Activated CD8-positive, alpha-beta T cell treated with anti-CD3 and anti-CD28 coated beads for 36 hours (primary cell): ENCODE measurements around the gene VTN. TPM values are rescaled to one million over a fixed set of nuclear protein-coding genes. Genes with fewer than 3 reads are reported as not detected.

Source experiments
- ATAC-seq: fragments of 200-7000 bp; cut with Tn5 transposase; one replicate; pipeline ENCODE4 v1.10.0; 2021; ENCODE audit warnings: mild to moderate bottlenecking, moderate library complexity
- CTCF ChIA-PET: fragments of 350-600 bp; sonication (Branson Sonifier 250); formaldehyde crosslinking; loops from one replicate; lab custom pipeline; 2021; ENCODE audit warnings: antibody characterized with exemption; lab: Charles Lee
- POLR2A ChIA-PET: fragments of 350-600 bp; sonication (Branson Sonifier 250); formaldehyde crosslinking; loops from one replicate; lab custom pipeline; 2021; ENCODE audit warnings: antibody characterized with exemption; lab: Charles Lee
- DNase-seq: peaks from one replicate; pipeline ENCODE4 v3.0.0-alpha.2; 2020
- H3K27ac Mint-ChIP-seq: one replicate; pipeline ENCODE4 v1.8.0; 2021; ENCODE audit warnings: mild to moderate bottlenecking, mixed read lengths
- H3K27me3 Mint-ChIP-seq: one replicate; pipeline ENCODE4 v1.8.0; 2021; ENCODE audit warnings: mixed read lengths
- H3K36me3 Mint-ChIP-seq: one replicate; pipeline ENCODE4 v1.8.0; 2021; ENCODE audit warnings: low read depth, mixed read lengths
- H3K4me1 Mint-ChIP-seq: one replicate; pipeline ENCODE4 v1.8.0; 2021; ENCODE audit warnings: low read depth, mixed read lengths
- H3K4me3 Mint-ChIP-seq: one replicate; pipeline ENCODE4 v1.8.0; 2021; ENCODE audit warnings: mild to moderate bottlenecking, moderate library complexity, mixed read lengths
- H3K9me3 Mint-ChIP-seq: one replicate; pipeline ENCODE4 v1.8.0; 2021; ENCODE audit warnings: mixed read lengths
- intact Hi-C: fragments of 100-400 bp; cut with micrococcal nuclease; formaldehyde crosslinking; loops from one replicate; pipeline ENCODE4 v1.10.0; 2022
- total RNA-seq, 2 experiments: library from RNA; stranded (reverse); gene quantifications; one replicate each; pipeline ENCODE4 v1.2.3, GENCODE V29; 2021
- TF ChIP-seq, protein P1 (sequence below): fragments of 200-600 bp; IDR thresholded peaks from one replicate; pipeline ENCODE4 v1.8.0; 2022; ENCODE audit warnings: antibody characterized with exemption, mild to moderate bottlenecking

The VTN gene
- total RNA-seq, 2 experiments from 2014 or later: 0.11 TPM; not detected in 1

DNA sequence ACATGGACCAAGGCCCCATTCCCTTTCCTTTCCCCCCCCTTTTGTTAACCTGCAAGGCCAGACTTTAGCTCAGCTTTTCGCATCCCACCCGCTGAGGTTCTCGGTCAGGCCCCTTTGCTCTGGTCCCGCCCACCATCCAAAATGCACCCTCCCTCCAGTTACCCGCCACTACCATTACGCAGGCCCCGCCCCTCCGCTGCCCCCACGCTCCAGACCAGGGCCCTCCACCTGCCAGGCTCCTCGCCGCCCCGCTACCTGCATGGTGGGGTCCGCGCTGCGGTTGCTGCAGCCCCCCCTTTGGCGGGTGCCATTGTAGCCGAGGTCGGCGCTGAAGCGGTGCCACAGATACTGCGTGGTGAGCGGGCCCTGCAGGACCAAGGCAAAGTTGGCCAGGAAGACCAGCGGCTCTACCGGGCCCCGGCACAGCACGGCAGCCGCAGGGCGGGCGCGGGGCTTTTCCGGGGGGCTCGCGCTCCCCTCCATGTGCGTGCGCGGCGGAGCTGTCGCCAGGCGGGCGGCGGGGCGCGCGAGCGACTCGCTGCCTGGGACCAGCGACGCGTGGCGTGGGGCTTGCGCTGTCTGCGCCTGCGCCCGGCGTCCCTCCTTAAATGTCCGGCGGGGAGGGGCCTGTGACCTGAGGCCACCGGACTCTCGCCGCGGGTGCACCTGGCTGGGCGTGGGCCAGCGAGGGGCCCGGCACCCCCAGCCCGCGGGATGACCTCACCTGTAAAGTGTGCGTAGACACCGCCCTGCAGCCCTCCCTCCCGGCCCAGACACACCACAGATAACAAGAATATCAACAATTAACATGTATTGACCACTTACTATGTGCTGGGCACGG, 35.7 kb upstream of the VTN start, which contains the start of gene SLC46A1:
SLC46A1 (minus strand) TSS at position 581 of the 841 bp plus-strand sequence; CDS start at position 483, 98 bp downstream.
- DNase-seq (peak; percentile 82), ATAC-seq (peak; percentile 95)
- Mint-ChIP-seq H3K4me1 (peaks cover 2% of the 10 kb centered on the region), H3K9me3 (no peaks in the 10 kb centered on the region), H3K27me3 (no peaks in the 10 kb centered on the region), H3K27ac (peak within 1 kb of the TSS; percentile 32), H3K4me3 (peak within 1 kb of the TSS; percentile 67), H3K36me3 (no peaks in the 10 kb centered on the region)
- CTCF ChIA-PET: interaction anchor here (0.8 to 7.8 kb wide), 2 partner anchors 11 to 143 kb away, joined by 3 to 63 read pairs; no protein-coding TSS in a partner anchor
- intact Hi-C loops: no loop called here
- POLR2A ChIA-PET: interaction anchor here (0.5 to 2.1 kb wide), 8 partner anchors 9 to 785 kb away, joined by 3 to 17 read pairs (median 4); no protein-coding TSS in a partner anchor
- TF ChIP-seq, protein P1, sequence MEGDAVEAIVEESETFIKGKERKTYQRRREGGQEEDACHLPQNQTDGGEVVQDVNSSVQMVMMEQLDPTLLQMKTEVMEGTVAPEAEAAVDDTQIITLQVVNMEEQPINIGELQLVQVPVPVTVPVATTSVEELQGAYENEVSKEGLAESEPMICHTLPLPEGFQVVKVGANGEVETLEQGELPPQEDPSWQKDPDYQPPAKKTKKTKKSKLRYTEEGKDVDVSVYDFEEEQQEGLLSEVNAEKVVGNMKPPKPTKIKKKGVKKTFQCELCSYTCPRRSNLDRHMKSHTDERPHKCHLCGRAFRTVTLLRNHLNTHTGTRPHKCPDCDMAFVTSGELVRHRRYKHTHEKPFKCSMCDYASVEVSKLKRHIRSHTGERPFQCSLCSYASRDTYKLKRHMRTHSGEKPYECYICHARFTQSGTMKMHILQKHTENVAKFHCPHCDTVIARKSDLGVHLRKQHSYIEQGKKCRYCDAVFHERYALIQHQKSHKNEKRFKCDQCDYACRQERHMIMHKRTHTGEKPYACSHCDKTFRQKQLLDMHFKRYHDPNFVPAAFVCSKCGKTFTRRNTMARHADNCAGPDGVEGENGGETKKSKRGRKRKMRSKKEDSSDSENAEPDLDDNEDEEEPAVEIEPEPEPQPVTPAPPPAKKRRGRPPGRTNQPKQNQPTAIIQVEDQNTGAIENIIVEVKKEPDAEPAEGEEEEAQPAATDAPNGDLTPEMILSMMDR: no peak

DNA sequence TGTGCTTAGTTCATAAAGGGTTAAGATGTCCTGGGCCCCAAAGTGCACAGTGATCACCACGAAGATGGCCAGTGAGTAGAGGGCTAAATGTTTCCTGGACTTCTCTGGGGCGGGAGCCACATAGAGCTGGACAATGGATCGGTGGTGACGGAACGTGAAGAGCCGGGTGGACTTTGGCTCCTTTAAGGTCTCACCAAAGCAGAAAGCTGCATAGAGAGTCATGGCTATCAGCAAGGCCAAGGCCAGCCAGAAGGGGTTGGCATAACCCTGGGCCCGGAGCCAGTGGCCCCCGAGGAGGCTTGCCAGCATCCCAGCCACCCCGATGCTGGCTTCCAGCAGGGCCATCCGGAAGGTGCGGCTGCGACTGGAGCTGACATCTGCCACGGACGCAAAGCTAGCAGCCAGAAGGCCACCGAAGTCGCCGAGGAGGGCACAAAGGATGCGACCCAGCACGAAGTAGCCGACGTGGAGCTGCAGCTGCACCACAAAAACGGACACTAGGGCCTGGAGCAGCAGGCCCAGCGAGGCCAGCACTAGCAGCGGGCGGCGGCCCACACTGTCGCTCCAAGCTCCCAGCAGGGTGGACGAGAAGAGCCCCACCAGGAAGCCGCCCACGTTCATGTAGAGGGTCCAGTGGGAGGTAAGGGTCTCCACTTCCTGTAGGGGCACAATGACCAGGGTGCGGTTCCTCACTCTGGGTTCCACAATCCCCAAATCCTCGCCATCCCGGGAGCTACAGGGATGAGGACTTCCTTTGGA, 34.9 kb upstream of the VTN start:
- no peak for ATAC-seq
- peak overlapping the region; percentile 67 for H3K4me3 Mint-ChIP-seq
- intact Hi-C loops: no loop called here
- ChIA-PET CTCF (interaction anchor here (0.8 to 7.8 kb wide), 3 partner anchors 12 to 144 kb away, joined by 3 to 63 read pairs (median 3); no protein-coding TSS in a partner anchor), POLR2A (interaction anchor here (0.5 to 2.1 kb wide), 12 partner anchors 9 to 786 kb away, joined by 3 to 17 read pairs (median 4); partner anchors contain the start of gene SEBOX)
- H3K27me3 Mint-ChIP-seq: no peaks in the 10 kb centered on the region
- H3K4me1 Mint-ChIP-seq: peaks cover 2% of the 10 kb centered on the region
- TF ChIP-seq, protein P1: no peak
- H3K36me3 Mint-ChIP-seq: no peaks in the 10 kb centered on the region
- no peaks in the 10 kb centered on the region for H3K9me3 Mint-ChIP-seq
- no peak for DNase-seq
- H3K27ac Mint-ChIP-seq: no peak overlapping the region

DNA sequence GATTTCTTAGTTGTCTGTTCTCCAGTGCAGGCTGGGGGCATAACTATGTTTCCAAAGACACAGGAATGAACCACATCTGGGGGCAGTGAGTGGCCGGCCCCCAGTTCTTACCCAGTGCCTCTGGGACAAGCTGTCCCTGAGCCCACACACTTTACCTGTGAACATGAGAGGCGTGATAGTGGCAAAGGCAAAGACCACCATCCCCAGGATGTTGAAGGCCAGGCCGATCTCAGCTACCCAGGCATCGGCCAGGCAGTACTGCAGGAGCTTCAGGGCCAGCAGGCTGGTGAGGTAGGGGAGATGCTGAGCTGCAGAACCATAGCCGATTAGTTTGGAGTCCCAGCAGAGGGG, 34.3 kb upstream of the VTN start:
- intact Hi-C loops: no loop called here
- Mint-ChIP-seq H3K4me3 (peak overlapping the region; percentile 67), H3K4me1 (peaks cover 2% of the 10 kb centered on the region), H3K9me3 (no peaks in the 10 kb centered on the region), H3K27me3 (no peaks in the 10 kb centered on the region), H3K27ac (no peak overlapping the region), H3K36me3 (no peaks in the 10 kb centered on the region)
- no peak for ATAC-seq
- TF ChIP-seq, protein P1: no peak
- CTCF ChIA-PET: interaction anchor here (0.8 to 7.8 kb wide), 2 partner anchors 12 to 21 kb away, joined by 3 to 63 read pairs; no protein-coding TSS in a partner anchor
- DNase-seq: no peak
- POLR2A ChIA-PET: interaction anchor here (0.6 to 2.1 kb wide), 9 partner anchors 8 to 143 kb away, joined by 3 to 17 read pairs (median 3); partner anchors contain the start of gene SEBOX

DNA sequence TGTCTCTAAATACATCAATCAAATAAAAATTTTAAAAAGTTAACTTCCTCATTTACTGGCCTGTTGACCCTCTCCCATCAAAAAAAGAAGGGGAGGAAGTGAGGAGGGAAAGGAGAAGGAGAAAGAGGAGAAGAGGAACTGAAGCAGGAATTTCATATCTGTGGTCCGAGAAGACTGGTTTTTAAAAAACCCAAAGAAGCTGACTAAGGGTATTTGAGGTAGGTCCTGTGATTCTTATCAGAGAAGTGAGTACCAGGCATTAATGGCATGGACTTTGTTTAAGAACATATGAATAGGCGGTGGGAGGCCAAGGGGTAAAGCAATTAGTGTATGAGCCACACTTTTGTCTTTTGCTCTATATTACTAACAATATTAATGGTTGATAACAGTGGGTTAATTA, 33.9 kb upstream of the VTN start:
- no peaks in the 10 kb centered on the region for H3K36me3 Mint-ChIP-seq
- no peak overlapping the region for H3K4me3 Mint-ChIP-seq
- TF ChIP-seq, protein P1: no peak
- ChIA-PET POLR2A (interaction anchor here (1.1 to 2.1 kb wide), 8 partner anchors 8 to 144 kb away, joined by 3 to 17 read pairs (median 4); no protein-coding TSS in a partner anchor), CTCF (interaction anchor here (7.8 kb wide), 1 partner anchor 13 kb away, joined by 63 read pairs; no protein-coding TSS in a partner anchor)
- DNase-seq (no peak), ATAC-seq (no peak)
- H3K4me1 Mint-ChIP-seq: peaks cover 2% of the 10 kb centered on the region
- intact Hi-C loops: no loop called here
- no peak overlapping the region for H3K27ac Mint-ChIP-seq
- H3K27me3 Mint-ChIP-seq: no peaks in the 10 kb centered on the region
- no peaks in the 10 kb centered on the region for H3K9me3 Mint-ChIP-seq
